Femur (tissue), 1 donor: ENCODE results near the gene ETFA.

Experiments
- DNase-seq: peaks from one replicate; pipeline ENCODE4 v3.0.0-alpha.2; 2017

ETFA gene

DNA sequence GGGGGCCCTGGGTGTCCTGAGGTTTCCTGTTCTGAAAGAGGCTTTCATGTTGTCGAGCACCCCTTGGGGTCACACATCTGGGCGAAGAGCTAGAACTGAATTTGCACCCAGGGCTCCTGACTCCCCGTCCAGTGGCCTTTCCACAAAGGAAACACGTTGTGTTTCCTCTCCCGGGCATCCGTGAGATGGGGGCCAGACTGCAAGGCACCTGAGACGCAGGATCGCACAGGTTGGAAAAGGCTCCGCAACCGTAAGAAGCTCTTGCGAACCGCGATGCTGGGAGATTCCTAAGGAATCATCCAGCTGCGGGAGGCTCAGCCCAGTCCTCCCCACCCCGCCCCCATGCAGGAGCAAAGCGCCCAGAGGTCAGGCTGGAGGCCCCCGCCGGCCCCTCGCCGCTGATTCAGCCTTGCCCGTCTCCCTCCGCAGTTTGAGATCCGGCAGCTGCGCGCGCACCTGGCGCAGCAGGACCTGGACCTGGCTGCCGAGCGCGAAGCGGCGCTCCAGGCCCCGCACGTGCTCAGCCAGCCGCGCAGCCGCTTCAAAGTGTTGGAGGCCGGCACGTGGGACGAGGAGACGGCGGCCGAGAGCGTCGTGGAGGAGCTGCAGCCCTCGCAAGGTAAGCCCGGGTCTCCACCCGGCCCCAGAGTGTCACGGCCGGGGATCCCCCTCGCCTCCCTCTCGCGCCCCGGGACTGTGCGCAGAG, 119.6 kb downstream of the ETFA start:
- no peak for DNase-seq

DNA sequence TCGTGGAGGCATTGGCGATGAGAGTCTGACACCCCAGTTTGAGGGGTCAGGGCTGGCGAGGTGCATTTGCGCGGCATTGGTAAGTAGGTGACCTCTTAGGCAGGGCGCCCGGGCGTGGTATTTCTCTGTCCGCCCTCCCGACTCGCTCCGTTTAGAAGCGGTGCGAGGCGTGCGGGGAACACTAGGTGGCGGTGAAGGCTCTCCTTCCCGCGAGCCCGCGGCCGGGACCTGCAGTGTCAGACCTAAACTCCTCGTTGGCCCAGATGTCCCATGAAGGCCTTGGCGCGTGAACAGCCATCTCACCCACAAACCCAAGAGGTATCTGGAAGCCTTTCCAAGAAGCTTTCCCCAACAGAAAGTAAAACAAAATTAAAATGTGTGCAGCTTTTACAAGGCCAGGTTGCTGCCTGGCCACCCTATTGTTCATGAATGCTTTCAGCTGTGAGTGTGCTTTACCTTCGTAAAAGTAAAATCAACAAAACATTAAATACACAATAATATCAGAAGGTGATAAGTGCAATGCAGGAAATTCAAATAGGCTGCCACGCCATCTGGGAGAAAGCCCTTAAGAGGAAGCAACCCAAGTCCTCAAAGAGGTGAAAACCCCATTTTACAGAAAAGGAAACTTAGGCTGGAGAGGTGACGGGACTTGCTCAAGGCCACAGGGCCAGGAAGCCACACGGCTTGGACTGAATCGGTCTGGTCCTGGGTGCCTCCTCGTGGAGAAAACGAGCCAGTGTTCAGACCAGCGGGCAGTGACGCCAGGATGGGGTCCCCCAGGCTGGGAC, 120.3 kb downstream of the ETFA start:
- DNase-seq, result peak; percentile 80

DNA sequence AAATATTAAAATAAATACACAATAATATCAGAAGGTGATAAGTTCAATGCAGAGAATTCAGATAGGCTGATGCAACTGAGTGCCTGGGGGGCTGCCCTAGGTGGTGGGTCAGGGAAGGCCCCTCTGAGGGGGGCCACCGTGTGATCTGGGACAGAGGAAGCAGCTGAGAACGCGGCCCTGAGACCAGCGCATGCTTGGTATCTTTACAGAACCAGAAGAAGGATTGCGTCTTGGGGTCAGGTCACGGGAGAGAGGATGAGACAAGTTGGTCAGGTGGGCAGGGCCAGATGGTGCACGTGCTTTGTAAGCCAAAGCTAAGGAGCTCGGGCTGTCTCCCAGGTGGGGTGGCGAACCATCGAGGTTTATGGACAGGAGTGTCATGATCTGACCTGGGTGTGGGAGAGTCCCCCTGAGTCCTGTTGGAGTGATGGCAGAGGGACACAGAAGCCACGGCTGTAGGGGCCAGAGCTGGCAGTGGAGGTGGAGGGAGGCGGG, 121.2 kb downstream of the ETFA start:
- no peak for DNase-seq

DNA sequence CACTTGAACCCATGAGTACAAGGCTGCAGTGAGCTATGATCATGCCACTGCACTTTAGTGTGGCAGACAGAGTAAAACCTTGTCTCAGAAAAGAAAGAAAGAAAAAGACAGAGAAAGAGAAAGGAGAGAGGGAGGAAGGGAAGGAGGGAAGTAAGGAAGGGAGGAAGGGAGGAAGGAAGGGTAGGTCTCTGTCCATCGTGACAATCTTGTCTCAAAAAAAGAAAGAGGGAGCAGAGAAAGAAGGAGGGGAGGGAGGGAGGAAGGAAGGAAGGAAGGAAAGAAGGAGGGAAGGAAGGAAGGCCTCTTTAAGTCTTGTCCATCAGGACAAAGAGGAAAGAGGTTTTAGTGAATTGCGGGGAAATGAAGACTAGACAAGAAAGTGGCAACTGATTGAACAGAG, 122.2 kb downstream of the ETFA start:
- DNase-seq, result no peak

DNA sequence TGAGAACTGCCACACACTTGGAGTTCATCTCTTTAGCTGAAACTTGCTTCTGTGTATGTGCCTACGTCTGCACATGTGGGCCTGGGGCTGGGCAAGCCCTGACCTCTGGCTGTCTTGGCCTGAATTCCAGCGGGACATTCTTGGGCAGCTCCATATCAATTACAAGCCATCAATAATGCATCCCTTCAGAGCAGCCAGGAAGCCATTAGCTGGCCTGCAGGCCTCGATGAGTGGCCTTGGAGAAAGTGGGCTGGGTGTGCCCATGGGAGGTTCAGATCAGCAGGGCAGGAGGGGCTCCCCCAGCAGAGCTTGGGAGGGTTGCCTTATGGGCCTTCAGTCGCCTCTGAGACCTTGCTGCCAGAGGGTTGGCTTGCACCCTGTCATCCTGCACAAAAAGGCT, 124.1 kb downstream of the ETFA start:
- no peak for DNase-seq

DNA sequence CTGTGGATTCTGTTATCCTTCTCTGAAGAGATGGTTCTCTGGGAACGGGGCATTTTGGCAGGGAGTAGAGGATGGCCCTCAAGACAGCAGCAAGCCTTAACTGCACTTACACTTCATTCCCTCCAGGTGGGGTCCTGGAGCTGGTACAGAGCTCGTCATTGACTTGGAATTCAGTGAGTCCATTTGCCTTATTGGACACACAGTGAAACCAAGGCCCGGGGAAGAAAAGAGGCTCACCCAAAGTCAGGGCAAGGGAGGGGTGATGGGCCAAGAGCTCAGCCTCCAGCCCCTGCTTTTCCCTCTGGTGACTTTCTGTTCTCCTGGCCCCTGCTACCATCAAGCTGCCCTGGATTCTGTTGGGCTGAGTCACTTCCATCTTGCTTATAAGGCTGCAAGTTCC, 125.6 kb downstream of the ETFA start:
- no peak for DNase-seq

DNA sequence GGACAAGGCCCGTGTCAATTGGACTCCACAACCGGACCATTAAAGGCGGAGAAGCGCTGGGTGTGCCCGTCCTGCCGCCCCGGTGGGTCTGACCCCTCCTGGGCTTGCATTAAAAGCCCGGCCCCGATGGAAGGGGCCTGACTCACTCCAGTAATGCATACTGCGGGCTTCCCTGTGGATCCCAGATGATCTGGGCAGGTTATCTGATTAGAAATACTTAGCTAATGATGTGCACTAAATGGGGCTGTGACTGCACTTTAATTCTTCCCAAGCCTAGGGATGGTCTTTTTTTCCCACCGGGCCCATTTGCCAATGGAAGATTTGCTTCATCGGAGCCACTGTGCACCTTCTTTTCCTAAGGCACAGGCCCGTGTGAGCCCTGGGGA, 126.6 kb downstream of the ETFA start:
- no peak for DNase-seq

DNA sequence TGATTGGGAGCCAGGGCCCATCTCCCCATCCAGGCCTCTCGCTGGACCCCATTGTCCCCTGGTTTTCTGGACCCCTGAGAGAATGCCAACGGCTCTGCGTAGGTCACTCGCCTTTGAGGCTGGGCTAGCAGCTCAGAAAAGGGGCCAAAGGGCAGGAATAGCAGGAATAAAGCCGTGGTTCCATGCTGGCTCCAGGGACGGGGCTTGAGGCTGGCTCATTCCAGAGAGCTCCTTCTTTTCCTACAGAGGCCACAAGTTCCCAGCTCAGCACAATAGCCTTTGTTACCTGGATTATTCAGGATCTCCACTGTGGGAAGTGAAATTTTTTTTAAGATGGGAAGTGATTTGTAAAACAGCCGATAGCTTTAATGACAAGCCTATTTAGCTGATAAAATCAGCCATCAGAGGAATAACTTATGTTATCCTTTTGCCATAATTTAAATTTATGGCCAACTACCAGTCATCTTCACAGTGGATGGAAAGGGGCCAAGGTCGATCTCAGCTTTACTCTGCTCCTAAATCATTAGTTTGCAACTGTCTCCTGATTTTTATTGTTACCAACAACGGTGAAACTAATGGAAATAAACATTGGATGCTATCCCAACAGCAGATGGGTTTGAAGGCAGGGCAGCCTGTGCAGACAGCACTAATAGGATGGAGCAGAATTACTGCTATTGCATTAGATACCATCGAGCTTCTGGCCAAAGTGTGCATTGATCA, 127.2 kb downstream of the ETFA start:
- no peak for DNase-seq

DNA sequence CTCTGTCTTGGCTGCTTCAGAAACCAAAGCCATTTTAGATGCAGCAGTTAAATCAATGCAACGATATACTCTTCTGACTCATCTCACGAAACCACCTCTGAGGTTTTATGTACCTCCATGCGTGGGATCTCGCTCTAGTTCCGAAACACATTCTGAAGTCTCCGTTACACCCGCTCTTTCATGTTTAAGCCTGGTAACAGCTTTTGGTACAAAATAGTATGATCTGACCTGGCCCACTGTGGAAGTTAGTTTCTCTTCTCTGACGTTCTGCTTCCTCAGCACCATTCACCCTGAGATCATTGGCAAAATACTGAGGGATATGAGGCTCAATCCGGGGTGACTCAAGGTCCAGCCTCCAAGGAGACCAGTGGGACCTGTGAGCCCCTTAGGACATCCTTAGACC, 129.6 kb downstream of the ETFA start:
- DNase-seq, result no peak

DNA sequence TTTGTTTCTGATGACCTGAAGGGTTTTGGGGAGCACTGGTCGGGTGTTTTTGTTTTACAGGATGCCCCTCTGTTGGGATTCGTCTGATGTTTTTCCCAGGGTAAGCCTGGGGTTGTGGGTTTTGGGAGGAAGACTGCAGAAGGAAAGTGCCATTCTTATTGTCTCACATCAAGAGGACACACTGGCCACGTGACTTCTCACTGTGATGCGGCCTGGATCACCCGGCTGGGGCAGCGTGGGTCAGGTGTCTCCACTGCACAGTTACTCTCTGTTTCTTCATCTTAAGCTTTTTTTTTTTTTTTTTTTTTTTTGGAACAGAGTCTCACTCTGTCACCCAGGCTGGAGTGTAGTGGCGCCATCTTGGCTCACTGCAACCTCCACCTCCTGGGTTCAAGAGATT, 130.9 kb downstream of the ETFA start:
- DNase-seq, result no peak

DNA sequence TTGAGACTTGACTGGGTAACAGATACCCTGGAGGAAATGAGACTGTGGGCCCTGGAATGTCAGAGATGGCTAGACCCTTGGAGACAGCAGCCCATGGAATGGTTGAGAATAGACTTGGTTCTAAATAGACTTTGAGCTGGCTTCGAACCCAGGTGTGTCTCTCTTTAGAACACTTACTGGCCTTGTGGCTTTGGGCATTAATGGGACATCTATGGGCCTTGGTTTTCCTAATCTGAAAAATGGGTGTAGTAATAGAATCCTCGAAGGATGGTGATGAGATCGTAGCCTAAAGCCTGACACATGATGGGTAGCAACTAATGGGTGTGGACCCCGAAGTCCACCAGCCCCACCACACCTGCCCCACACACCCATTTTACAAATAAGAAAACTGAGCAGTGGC, 132.2 kb downstream of the ETFA start:
- no peak for DNase-seq

DNA sequence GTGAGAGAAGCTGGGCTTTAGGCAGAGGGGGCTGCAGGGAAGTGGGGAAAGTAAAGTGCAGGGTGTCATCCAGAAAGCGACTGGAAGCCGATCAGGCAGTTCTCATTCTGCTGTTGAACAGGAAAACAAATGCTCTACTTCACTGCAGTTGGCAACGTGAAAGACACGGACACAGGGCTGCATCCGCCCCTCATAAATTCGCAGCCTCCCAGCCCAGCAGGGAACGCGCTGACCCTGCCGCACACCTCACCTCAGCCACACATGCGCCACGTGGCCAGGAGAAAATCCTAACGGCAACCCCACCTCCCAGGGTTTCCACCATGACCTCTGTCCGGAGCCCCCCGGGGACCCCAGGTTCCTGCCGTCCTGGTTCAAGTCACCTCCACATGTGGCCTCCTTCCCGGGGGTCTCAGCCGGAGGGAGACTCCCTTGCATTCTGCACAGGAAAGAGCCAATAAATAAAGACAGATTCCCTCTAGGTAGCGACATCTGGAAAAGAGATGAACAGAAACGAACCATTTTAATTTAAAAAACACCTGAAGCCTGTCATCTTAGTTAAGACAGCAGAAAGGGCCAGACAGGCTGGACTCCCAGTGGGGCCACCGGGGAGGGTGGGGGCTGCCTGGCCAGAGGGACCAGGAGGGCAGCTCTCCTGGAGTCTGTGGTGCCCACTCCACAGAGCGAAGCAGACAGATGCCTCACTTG, 132.8 kb downstream of the ETFA start:
- DNase-seq, result peak; percentile 52

DNA sequence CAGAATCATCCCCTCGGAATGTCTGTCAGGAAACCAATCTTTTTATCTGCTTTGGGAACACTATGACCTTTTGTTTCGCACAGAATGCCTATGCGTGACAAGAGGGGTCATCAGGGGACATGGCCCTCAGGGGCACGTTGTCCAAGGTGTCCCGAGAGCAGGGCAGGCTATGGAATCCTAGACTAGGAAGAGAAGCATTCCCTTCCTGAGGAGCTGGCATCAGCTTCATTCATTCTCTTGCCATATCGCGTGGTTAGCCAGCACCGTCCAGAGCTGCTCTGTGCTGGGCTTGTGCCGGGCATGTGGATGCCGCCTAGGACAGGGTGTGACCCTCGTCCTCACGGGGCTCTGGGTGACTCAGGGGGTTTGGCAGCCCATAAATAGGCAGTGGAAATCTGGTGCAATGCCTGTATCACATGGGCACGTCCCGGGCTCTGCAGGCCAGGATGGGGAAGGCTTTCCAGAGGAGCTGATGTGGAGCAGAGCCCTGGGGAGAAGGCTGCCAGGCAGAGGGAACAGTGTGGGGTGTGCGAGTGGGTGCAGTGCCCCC, 133.7 kb downstream of the ETFA start:
- no peak for DNase-seq

DNA sequence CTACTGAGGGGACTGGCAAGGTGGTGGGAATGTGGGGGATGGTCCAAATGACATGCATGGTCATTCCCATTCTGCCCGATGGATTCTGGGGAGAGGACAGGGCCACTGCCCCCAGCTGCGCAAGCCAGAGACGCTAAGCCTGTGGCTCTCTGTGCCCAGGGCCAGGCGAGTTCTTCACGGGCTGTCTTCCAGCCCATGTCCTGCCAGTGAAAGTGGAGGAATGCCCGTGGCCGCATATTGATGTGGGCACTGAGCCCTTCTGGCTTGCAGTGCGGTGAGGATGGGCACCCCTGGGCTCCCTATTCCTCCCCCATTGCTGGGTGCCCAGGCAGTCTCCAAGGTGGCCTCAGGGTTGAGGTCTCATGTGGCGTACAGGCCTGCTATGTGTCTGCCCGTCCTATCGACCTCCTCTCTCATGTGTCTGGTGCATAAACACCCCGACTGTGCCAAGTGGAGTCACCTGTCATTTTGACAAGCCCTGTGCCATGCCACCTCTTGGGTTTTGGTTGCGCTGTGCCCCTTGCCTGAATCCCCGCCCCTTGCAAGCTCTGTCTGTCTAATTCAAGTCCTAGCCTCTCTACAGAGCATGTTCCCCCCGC, 134.7 kb downstream of the ETFA start:
- no peak for DNase-seq

DNA sequence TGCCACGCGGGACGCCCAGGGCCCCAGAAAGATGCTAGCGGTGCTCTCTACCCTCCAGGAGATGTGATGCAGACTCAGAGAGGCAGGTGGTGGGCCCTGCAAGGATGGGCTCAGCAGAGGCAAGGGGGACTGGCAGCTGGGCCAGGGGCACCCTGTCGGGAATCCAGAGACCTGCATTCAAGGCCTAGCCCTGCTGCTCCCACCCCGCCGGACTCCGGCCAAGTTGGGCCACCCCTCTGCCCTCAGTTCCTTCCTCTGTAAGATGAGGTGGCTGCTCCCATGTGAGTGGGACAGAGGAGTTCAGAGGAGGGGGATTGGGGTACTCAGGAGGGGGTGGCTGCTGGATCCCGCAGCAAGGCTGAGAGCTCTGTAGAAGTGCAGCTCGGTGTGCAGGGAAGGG, 135.2 kb downstream of the ETFA start:
- DNase-seq, result no peak

DNA sequence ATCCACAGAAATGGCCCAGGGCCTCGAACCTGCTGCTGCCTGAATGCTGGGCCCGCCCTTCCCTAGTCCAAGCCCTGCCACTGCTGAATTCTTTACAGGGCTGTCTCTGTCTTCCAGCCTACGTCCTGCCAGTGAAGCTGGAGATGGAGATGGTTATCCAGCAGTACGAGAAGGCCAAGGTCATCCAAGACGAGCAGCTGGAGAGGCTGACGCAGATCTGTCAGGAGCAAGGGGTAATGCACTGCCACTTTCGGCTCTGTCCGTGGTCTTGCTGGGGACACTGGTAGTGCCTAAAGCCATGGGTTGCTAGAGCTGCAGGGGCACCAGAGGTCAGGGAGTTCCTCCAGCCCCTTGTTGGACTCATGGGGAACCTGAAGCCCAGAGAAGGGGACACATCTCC, 135.8 kb downstream of the ETFA start:
- DNase-seq, result no peak

DNA sequence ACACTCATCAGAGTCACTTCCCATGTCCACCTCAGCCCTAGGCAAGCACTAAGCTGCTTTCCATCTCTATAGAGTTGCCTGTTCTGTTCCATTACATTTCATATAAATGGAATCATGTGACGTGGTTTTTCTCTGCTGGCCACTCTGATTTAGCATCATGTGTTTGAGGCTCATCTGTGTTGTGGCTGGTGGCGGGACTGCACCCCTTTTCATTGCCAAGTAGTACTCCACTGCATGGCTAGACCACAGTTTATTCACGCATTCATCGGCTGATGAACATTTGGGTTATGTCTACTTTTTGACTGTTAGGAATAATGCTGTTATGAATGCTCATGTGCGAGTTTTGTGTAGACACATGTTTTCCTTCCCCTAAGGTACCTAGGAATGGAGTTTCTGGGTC, 136.6 kb downstream of the ETFA start:
- DNase-seq, result no peak

DNA sequence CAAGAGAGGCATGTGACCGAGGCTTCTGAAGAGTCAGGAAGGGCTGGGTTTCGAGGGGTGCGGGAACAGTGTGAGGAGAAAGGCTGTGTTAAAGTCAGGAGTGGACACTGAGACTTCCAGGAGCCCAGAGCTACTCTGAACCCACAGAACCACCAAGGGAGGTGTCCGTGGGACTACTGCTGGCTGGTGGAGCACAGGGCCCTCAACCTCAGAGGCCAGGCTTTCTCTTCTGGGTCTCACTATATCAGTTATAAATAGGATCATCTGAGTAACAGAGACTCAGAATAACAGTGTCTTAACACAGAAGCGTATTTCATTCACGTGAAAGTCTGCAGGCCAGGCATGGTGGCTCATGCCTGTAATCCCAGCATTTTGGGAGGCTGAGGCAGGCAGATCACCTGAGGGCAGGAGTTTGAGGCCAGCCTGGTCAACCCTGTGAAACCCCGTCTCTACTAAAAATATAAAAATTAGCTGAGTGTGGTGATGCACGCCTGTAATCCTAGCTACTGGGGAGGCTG, 137.9 kb downstream of the ETFA start:
- DNase-seq, result no peak

DNA sequence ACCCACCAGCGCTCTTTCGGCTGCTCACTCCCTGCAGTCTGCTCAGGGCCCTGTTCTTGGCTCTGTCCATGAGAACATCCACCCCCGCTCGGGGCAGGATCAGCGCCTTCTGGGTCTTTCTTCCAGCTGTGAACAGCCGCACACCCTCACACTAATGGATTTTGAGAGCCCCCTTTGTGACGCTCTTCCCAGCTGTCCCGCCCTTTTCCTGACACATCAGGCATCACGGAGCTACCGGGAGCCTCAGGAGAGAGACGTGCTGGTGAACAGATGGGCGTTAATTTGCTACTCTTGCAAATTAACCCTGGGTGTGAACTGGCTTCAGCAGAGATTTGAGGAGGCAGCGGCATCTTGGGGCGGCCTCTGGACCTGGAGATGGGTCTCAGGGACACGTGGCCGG, 138.5 kb downstream of the ETFA start:
- no peak for DNase-seq

DNA sequence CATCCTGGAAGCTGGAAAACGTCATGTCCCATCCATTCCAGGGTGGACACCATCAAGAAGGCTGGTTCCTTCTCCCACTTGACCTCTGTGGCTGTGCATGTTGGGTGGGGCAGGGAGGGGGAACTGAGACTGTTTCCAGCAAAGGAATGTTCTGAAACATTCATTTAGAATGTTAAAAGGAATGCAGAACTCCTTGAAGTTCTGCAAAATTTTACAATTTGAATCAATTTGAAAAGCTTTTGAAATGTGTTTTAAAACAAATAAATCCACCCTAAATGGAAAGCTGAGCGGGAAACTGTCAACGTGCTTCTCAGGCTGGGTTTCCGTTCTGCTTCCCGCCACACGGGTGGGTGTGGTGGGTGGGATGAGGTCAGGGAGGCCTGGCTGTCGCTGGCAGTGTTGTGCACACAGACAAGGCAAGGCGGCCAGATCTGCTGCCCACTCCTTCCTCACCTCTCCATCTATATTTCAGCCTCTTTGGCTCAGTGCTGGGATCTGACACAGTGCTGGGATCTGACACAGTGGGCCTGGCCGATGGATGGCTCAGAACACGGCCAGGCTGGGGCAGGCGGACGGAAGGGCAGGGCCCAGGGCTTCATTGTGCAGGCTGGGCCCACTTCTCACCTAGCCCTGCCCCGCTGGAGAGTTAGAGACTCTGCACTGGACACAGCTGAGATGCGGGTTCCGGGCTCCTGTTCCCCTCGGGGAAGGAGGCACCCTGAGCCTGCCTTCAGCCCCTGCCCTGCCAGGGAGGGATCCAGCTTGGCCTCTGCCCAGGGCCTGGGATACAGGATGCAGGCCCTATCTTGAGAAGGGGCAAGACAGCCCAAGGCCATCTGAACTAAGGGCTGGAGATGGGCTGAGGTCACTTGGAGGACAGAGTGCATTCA, 141.1 kb downstream of the ETFA start:
- no peak for DNase-seq

DNA sequence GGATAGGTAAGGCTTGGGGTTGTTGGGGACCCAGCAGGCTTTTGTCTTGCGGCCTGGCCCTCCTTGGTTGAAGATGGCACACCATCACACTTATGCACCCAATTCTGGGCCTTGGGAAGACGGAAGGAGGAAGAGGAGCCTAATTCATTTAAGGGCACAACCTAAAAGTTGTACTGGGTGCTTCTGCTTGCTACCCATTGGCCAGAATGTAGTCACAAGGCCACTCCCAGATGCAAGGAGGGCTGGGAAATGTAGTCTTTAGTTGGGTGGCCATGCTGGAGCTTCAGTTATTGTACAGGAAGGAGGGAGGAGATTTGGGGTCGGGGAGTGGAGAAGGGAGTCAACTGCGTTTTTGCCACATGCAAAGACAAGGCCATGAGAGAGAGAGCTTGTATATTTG, 142.3 kb downstream of the ETFA start:
- DNase-seq, result no peak
